Keratinocyte (primary cell): ENCODE results near the gene PLD5.

ENCODE experiments used
- CTCF ChIP-seq, 3 experiments: IDR thresholded peaks in 1 of 3; conservative IDR thresholded peaks in 1 of 3; optimal IDR thresholded peaks in 1 of 3; 2 replicates in 2 of 3; 3 replicates in 1 of 3; pipeline versions ENCODE3 to v1.5.1; 2011; ENCODE audit warnings: low read length in 3 of 3, mild to moderate bottlenecking in 3 of 3, moderate library complexity in 2 of 3, control low read depth in 1 of 3, inconsistent platforms in 1 of 3; ENCODE audit not compliant: insufficient read depth in 2 of 3; ENCODE audit errors: extremely low read depth in 1 of 3
- EZH2 ChIP-seq: IDR thresholded peaks from one replicate; pipeline ENCODE4 v1.6.1; 2012; ENCODE audit warnings: inconsistent platforms, mild to moderate bottlenecking, low read length, moderate library complexity

- TF ChIP-seq CTCF (optimal IDR thresholded peaks at IDR 0.05 in 1 of 3, IDR thresholded peaks at IDR 0.05 in 1 of 3, conservative IDR thresholded peaks at IDR 0.05 in 1 of 3; ENCODE audit: extremely low read depth in 1 of 3, insufficient read depth in 2 of 3, low read length in 3 of 3) = no peak
- no peak for TF ChIP-seq EZH2
These were observed 384.5 kb downstream of the PLD5 start for GRCh38 chr1:242139986-242140385.
